ENCODE measurements around the gene ARL8B.

DNA sequence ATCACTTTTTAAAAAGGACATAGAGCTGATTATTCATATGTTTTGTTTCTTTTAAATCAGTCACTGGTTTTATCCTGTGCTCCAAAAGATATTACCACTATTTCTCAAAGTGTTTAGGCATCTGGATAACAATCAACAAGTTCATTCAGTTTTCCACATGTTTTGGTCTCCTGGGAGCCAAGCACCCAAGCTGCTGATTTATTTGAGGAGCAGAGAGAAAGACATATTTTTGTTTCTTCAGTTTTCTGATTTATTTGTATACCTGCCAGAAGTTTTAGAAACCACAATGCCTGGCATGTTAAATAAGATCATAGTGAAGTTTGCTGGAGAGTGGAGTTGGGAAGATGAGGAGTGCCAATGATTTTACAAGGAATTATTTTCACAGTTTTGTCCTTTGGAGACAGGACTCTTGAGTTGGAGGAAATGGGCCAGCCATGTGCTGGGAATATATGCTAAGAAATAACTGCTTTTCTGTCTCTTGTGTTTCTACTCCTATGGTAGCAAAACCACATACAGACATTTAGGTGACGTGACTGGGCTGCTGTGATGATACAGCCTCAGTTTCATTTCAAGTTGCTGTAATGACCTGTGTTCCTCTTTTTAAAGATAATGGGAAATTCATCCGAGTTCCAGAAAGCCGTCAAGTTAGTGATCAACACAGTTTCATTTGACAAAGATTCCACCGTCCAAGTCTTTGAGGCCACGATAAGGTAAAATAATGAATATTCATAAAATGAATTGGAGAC, 77.1 kb downstream of the ARL8B start:
- no peak for TF ChIP-seq EZH2 (IDR thresholded peaks at IDR 0.05; ENCODE audit: low read length, missing control alignments)
- TF ChIP-seq, protein P1, sequence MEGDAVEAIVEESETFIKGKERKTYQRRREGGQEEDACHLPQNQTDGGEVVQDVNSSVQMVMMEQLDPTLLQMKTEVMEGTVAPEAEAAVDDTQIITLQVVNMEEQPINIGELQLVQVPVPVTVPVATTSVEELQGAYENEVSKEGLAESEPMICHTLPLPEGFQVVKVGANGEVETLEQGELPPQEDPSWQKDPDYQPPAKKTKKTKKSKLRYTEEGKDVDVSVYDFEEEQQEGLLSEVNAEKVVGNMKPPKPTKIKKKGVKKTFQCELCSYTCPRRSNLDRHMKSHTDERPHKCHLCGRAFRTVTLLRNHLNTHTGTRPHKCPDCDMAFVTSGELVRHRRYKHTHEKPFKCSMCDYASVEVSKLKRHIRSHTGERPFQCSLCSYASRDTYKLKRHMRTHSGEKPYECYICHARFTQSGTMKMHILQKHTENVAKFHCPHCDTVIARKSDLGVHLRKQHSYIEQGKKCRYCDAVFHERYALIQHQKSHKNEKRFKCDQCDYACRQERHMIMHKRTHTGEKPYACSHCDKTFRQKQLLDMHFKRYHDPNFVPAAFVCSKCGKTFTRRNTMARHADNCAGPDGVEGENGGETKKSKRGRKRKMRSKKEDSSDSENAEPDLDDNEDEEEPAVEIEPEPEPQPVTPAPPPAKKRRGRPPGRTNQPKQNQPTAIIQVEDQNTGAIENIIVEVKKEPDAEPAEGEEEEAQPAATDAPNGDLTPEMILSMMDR (conservative IDR thresholded peaks at IDR 0.05 in 1 of 2, IDR thresholded peaks at IDR 0.05 in 1 of 2; ENCODE audit: low read depth in 1 of 2, low read length in 2 of 2): no peak

All from fibroblast of lung (primary cell).